H1 (cell line): Measurements from ENCODE around the gene LRRFIP1. TPM values are rescaled to one million over a fixed set of nuclear protein-coding genes. Genes with fewer than 3 reads are reported as not detected.

Source experiments
- ATF2 ChIP-seq: IDR thresholded peaks from 2 replicates; pipeline ENCODE4 v1.6.1; 2012; ENCODE audit warnings: low read length, inconsistent platforms
- CHD7 ChIP-seq: fragments of 300-600 bp; sonication (generic); IDR thresholded peaks from 2 replicates; pipeline ENCODE4 v1.7.1; 2012; ENCODE audit warnings: low read length, moderate library complexity, mild to moderate bottlenecking, inconsistent platforms; ENCODE audit not compliant: insufficient replicate concordance
- JUND ChIP-seq: IDR thresholded peaks from 2 replicates; pipeline ENCODE4 v1.6.1; 2011; ENCODE audit warnings: mild to moderate bottlenecking, improper control_type of control experiment, low read length
- KDM5A ChIP-seq: fragments of 200-600 bp; IDR thresholded peaks from 2 replicates; pipeline ENCODE4 v1.7.1; 2012; ENCODE audit warnings: mild to moderate bottlenecking, low read length, inconsistent platforms, mixed read lengths
- SIX5 ChIP-seq: IDR thresholded peaks from 2 replicates; pipeline ENCODE4 v1.6.1; 2011; ENCODE audit warnings: mild to moderate bottlenecking, low read depth, low read length
- SP2 ChIP-seq: IDR thresholded peaks from 2 replicates; pipeline ENCODE4 v1.6.1; 2012; ENCODE audit warnings: mild to moderate bottlenecking, low read length, inconsistent platforms
- polyA plus RNA-seq, 7 experiments: library from polyadenylated mRNA; depleted of rRNA in 3 of 7; stranded (reverse) in 5 of 7; unstranded in 2 of 7; fragments of >200 nt in 5 of 7; fragments of 200-250 nt in 2 of 7; gene quantifications; 1 replicate in 5 of 7; 2 replicates in 1 of 7; 4 replicates in 1 of 7; pipeline versions ENCODE4 v1.2.1 to v1.2.3, GENCODE V29; 2011 to 2013; ENCODE audit warnings: missing spikeins in 2 of 7, mixed read lengths in 2 of 7
- total RNA-seq: library from RNA; stranded (reverse); fragmentation: NEBNext Ultra II Directional; extraction: Animal tissue kit (Norgen Biotek cat#: 25700); gene quantifications from 2 replicates; pipeline ENCODE4 v1.2.1, GENCODE V29; 2021
- TF ChIP-seq, protein P1 (sequence below): IDR thresholded peaks from 2 replicates; pipeline ENCODE4 v1.6.1; 2011; ENCODE audit warnings: low read depth, mild to moderate bottlenecking, low read length; ENCODE audit not compliant: insufficient read depth

The LRRFIP1 gene
- total and polyA plus RNA-seq, 2 of the 8 experiments (the other 6 are each of a cell fraction or from before 2014, with no cell fraction given), result 12.1 to 75.8 TPM

DNA sequence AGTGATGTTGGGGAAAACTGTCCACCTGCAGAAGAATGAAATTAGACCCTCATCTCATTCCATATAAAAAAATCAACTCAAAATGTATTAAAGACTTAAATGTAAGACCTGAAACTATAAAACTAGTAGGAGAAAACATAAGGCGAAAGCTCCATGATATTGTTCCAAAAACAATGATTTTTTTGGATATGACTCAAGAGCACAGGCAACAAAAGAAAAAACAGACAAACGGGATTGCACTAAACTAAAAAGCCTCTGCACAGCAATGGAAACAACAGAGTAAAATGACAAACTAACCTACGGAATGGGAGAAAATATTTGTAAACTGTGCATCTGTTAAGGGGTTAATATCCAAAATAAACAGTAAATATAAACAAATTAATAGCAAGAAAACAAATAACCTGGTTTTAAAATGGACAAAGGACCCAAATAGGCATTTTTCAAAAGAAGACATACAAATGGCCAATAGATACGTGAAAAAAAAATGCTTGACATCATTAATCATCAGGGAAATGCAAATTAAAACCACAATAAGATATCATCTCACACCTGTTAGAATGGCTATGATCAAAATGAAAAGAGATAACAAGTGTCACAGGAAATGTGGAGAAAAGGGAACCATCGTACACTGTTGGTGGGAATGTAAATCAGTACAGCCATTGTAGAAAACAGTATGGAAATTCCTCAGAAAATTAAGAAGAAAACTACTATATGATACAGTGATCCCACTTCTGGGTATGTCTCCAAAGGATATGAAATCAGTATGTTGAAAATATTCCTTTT lies 26.6 kb downstream of the LRRFIP1 start (continued):
- no peak for TF ChIP-seq SIX5
- no peak for TF ChIP-seq SP2
- TF ChIP-seq ATF2, result no peak
- TF ChIP-seq JUND, result no peak
- TF ChIP-seq CHD7, result no peak
- TF ChIP-seq, protein P1, sequence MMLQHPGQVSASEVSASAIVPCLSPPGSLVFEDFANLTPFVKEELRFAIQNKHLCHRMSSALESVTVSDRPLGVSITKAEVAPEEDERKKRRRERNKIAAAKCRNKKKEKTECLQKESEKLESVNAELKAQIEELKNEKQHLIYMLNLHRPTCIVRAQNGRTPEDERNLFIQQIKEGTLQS, result no peak
- TF ChIP-seq KDM5A, result no peak
